OCI-LY3 (cell line): Measurements from ENCODE around the gene MROH7.

ENCODE experiments used
- EZH2phosphoT487 ChIP-seq: fragments of 200-600 bp; shearing (Covaris generic); IDR thresholded peaks from 2 replicates; pipeline ENCODE4 v1.6.1; 2018; ENCODE audit warnings: antibody characterized with exemption, mixed run types, low read depth
- TF ChIP-seq, protein P1 (sequence below): fragments of 200-600, 300-600 bp; sonication (generic); IDR thresholded peaks from 2 replicates; pipeline ENCODE4 v1.5.1; 2014; ENCODE audit warnings: antibody characterized with exemption, low read length, low read depth

DNA sequence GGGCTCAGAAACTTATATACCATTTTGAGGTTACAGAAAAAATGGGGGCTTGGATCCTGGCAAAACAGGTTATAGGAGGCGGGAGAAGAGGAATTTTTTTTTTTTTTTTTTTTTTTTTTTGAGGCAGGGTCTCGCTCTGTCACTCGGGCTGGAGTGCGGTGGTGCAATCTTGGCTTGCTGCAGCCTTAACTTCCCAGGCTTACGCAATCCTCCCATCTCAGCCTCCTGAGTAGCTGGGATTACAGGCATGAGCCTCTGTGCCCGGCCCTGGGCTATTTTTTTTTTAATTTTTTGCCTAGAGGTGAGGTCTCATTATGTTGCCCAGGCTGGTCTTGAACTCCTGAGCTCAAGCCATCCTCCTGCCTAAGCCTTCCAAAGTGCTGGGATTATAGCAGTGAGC lies 24.7 kb downstream of the MROH7 start:
- TF ChIP-seq, protein P1, sequence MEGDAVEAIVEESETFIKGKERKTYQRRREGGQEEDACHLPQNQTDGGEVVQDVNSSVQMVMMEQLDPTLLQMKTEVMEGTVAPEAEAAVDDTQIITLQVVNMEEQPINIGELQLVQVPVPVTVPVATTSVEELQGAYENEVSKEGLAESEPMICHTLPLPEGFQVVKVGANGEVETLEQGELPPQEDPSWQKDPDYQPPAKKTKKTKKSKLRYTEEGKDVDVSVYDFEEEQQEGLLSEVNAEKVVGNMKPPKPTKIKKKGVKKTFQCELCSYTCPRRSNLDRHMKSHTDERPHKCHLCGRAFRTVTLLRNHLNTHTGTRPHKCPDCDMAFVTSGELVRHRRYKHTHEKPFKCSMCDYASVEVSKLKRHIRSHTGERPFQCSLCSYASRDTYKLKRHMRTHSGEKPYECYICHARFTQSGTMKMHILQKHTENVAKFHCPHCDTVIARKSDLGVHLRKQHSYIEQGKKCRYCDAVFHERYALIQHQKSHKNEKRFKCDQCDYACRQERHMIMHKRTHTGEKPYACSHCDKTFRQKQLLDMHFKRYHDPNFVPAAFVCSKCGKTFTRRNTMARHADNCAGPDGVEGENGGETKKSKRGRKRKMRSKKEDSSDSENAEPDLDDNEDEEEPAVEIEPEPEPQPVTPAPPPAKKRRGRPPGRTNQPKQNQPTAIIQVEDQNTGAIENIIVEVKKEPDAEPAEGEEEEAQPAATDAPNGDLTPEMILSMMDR: no peak
- no peak for TF ChIP-seq EZH2phosphoT487
